ENCODE measurements around the gene MYO10.

- TF ChIP-seq CTCF (tag by site-specific recombination; IDR thresholded peaks at IDR 0.05) (no peak), ZNF335 (tag by site-specific recombination; conservative IDR thresholded peaks at IDR 0.05) (no peak; the same call in none of the 2 replicates), ZNF394 (tag by site-specific recombination; IDR thresholded peaks at IDR 0.05; ENCODE audit: borderline replicate concordance) (peak; percentile 52; the same call in 1 of the 2 replicates)
- TF ChIP-seq, protein P1, sequence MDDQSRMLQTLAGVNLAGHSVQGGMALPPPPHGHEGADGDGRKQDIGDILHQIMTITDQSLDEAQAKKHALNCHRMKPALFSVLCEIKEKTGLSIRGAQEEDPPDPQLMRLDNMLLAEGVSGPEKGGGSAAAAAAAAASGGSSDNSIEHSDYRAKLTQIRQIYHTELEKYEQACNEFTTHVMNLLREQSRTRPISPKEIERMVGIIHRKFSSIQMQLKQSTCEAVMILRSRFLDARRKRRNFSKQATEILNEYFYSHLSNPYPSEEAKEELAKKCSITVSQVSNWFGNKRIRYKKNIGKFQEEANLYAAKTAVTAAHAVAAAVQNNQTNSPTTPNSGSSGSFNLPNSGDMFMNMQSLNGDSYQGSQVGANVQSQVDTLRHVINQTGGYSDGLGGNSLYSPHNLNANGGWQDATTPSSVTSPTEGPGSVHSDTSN (CRISPR knock-in tag; IDR thresholded peaks at IDR 0.05) = no peak
Measured at GRCh38 chr5:16894236-16895057, 41.6 kb downstream of the MYO10 start.
